GM13977 (cell line): ENCODE results near the gene ADAMTS17.
"Not testable (repeated sequence)": the region's sequence is repeated elsewhere in the genome, so short reads cannot be mapped to it uniquely, and the experiment has no call there.

Experiments
- DNase-seq: peaks from one replicate; pipeline ENCODE4 v3.0.0; 2012; ENCODE audit warnings: low spot score
- CTCF ChIP-seq: IDR thresholded peaks from 2 replicates; pipeline ENCODE4 v1.5.1; 2012; ENCODE audit warnings: mild to moderate bottlenecking, control low read depth; ENCODE audit not compliant: insufficient read depth; ENCODE audit errors: extremely low read depth, missing control alignments
- in situ Hi-C: fragments of 300-500 bp; cut with MboI; formaldehyde crosslinking; loops from one replicate; pipeline ENCODE4 v1.12.0; 2022; ENCODE audit warnings: low sequenced_read_pairs, low pct_unique_long_range_greater_than_20kb, mixed read lengths, inconsistent platforms; ENCODE audit not compliant: unreplicated experiment

ADAMTS17 gene

GRCh38 chr15:99983171-99983885 is 358.4 kb downstream of the ADAMTS17 start:
- TF ChIP-seq CTCF, result no peak
- no peak for DNase-seq
- in situ Hi-C loops, result no loop called here

DNA sequence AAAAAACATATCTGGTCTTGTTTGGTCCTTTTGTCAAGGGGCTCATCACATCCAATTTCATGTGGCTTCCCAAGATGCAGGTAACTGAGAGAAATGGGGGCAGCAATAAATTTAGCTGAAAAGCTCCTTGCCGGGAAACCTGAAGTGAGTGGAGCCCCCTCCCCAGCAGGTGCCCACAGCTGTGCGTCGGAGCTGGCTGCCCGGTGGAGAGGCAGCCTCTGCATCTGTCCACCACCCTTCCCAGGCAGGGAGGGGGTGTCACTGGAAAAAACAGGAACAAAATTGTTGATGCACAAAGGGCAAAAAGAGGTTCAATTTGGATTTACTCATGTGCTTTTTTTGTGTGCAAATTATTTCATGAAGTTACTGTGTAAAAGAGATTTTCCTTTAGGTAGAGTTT is 359.1 kb downstream of the ADAMTS17 start:
- TF ChIP-seq CTCF, result no peak
- in situ Hi-C loops, result no loop called here
- DNase-seq, result no peak

DNA sequence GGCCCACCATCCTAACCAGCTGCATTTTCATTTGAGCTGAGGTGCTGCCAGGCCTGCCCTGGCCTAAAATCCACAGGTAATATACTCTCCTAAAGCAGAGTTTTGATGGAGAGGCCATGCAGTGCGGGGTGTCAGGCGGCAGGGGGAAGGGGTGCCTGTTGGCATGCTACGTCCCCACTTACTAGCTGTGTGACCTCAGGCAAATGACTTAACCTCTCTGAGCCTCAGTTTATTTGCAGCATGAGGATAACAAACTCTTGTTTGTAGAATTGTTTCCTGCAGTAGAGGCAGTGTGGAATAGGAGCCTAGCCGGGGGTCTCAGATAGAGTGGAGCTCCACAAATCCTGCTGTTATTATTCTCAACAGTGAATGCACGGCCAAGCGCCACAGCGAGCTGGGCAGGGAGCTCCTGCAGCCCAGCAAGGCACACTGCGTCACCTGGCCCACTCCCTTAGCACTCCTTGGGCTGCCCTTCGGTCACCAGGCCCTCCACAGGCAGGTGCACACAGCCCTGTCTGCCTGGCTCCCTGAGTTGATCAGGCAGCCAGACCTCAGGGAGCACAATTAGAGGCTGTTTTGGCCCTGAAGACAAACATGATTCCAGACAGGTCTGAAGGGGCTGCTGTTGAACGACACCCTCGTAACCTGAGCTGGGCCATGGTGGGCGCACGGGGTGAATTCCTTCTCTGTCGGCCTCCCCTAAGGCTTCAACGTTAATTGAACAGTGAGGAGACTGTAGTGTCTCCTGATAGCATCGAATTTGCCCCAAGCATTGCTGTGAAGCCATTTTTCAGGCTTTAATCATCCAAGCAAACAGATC is 359.7 kb downstream of the ADAMTS17 start:
- no peak for DNase-seq
- in situ Hi-C loops, result no loop called here
- no peak for TF ChIP-seq CTCF

DNA sequence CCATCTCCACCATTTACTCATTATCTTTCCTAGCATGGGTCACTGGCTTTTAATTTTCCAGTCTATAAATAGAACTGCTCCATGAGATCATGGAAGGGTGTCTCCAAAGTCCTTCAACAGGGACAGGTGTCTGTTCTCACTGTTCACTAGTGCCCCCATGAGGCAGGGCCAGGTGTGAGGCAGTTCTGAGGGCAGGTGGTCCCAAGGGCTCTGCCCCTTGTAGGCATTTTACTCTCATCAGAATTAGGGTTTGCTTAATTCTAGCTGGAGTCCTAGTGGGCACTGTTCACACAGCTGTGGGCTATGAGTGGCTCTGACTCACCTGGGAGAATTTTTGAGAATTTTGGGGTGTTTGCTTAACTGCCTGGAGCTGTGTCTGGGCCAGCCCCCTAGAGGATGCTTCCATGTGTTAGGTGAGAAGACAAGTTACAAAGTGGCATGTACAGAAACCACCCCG is 360.6 kb downstream of the ADAMTS17 start:
- no peak for DNase-seq
- TF ChIP-seq CTCF, result no peak
- in situ Hi-C loops, result no loop called here

DNA sequence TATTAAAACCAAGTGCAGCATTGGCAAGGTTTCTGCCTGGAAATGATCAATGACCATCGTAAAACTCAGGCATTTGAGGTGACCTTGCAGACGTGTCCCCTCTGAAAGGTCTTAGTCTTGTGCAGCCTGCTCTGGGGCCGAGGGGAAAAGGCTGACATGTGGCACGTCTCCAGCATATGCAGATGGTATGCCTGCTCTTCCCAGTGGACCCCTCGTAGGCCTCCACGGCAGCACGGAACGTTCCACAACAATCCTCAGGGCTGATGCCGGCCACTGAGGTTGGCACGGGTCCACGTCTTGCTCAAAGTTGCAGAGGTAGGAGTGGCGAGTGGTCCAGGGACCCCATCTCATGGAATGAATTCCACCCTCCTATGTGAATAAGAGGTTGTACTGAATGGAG is 361.0 kb downstream of the ADAMTS17 start:
- DNase-seq, result no peak
- in situ Hi-C loops, result no loop called here
- TF ChIP-seq CTCF, result no peak

GRCh38 chr15:99979886-99980285 is 361.9 kb downstream of the ADAMTS17 start:
- DNase-seq, in situ Hi-C loops: not testable (repeated sequence)

DNA sequence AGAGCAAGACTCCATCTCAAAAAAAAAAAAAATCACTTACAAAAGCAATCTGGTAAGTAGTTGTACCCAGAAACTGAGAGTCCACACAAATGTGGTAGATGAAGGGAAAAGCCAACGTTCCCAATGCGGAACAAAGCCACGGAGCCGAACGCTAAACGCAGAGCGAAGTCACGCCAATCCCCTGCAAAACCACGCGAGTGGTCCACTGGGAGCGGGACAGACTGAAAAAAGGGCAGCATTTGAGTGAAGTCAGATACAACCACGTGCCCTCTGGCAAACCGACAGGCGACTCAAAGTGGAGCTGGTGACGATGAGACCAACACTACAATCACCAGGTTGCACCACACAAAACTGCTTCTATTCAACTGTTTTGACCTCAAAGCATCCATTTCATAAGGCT is 362.4 kb downstream of the ADAMTS17 start:
- no peak for TF ChIP-seq CTCF
- in situ Hi-C loops, result no loop called here
- no peak for DNase-seq
